CD4-positive, alpha-beta T cell treated with Interleukin-4 for 1 hour (primary cell): ENCODE results near the gene OR2V2.
A peak's percentile ranks its signal among the peaks of the same experiment; 100 is the strongest.

Experiments
- DNase-seq, 2 donors: peaks; one replicate each; pipeline ENCODE4 v3.0.0-alpha.2; 2020 to 2022

The OR2V2 gene

GRCh38 chr5:181192337-181193046, 45.1 kb downstream of the OR2V2 start:
- no peak for DNase-seq

DNA sequence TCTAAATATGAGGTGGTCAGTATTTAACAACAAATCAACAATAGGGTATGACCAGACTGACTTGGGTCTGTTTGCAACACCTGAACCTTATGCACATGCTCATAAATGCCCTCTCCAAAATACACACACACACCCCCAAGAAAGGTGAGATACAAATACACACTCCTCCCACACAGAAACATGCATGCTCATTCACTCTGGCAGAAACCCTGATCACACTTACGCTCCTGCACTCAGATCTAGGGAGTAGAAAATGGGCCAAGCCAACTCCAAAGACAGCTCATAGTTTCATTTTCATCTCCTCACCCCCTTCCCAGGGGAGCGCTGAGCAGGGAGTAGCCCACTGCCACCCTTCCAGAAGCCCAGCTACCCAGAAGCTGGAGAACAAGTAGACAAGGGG, 46.3 kb downstream of the OR2V2 start:
- no peak for DNase-seq

DNA sequence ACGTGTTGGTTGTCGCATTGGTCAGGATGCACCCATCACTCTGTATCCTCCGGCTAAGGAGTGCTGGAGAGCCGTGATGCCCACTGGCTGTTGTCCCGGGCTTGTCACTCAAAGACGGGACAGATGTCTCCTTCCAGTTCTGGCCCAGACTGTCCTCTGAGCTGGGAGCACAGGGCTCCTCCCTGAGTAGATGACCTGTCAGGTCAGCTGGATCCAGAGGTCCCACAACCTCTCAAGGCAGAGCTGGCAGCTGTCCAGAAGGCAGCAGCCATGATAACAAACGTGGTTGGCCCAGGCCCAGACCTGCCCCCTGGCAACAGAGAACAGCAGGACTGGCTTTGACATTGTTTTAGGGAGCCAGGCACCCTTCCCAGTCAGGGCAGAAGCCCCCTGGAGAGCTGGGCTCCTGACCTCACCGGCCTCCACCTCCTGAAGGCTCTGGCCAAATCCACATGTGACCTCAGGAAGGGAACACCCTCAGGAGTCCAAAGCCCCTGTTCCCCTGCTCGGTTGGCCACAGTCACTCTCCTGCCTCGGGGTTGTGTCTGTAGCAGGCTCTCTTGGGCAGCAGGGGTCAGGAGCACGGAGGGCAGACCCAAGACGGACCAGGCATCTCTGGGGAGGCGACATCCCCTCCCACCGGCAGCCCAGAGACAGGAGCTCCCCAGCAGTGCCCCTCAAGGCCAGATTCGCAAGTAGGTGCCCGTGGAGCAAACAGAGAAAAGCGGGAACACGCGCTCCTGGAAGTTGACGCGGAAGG, 47.3 kb downstream of the OR2V2 start:
- no peak for DNase-seq

DNA sequence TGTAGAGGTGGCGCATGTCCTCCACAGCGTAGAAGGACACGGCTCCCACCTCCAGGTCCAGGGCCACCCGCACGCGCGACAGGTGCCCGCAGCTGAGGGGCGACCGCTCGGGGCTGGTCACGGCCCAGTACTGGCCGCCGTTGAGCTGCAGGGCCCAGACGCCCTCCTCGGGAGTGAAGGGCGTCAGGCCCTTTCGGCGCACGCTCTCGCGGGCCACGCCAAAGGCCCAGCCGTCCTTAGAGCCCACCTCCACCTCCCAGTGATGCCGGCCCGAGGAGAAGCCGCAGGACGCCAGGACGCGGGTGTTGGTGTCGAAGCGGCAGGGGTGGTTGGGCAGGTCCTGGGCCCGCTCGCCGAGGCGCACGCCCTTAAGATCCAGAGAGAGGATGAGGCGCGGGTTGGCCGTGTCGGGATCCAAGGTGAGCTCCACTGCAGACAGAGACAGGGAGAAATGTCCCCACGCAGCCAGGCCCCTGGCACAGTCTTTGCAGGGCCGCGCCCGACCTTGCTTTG, 47.9 kb downstream of the OR2V2 start:
- DNase-seq, result no peak

DNA sequence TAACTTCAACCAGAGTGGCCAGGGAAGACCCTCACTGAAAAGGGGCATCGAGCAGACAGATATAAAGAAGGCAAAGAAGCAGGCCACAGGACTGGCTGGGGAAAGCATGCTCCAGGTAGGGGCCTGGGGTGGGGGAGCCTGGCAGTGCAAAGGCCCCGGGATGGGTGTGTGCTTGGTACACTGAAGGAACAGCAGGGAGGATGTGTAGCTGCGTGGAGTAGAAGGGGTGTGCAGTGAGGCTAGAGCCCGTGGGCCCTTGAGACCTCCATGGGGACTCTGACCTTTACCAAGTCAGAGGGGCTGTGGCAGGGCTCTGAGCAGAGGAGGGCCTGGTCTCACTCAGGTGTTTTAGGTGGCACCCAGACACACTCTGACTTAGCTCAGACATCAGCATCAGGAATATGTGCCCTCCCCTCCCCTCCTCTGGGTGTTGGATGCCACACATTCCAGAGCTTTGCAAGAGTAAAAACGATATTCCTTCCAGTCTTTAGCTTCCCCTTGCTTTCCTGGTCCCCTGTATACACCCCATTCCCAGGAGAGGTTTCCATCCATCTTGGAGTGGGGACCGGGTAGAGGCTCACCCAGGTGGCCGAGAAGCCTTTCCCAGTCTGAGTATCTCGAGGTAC, 50.1 kb downstream of the OR2V2 start:
- no peak for DNase-seq

GRCh38 chr5:181198106-181198685, 50.8 kb downstream of the OR2V2 start:
- no peak for DNase-seq

- peak in 1 of 2 donors; percentile 19 for DNase-seq
Observed at GRCh38 chr5:181198905-181199519, 51.6 kb downstream of the OR2V2 start.

DNA sequence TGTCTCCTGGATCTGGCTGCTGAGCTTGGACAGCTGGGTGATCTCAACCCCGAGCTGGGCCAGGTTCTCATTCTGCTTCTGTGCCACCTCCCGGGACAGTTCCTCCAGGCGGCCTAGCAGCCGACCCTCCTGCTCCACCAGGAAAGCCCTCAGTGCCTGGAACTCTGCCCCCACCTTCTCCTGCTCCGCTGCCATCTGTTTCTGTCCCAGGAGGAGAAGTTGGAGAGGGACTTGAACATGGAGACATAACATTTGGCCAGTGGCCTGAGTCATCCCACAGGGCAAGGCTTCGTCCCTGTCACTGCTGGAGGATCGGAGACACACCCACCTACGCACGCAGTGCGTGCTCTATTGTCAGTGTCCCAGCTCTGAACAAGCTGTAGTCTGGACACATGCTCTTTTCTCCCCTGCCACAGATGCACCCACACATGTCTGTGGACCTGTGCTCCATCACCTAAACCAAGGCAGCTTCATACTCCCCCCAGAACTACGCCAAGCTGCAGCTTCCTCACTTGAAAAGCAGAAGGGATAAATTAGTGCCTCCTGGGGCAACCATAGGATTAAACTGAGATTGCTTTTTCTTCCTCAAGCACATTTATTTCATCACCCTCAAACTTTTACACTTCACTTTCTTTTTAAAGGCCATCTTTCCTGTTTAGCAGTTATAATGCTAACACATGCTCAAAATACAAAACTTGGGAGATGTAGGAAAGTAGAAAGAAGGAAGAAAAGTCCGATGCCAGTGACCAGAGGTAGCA, 52.7 kb downstream of the OR2V2 start:
- no peak for DNase-seq

DNA sequence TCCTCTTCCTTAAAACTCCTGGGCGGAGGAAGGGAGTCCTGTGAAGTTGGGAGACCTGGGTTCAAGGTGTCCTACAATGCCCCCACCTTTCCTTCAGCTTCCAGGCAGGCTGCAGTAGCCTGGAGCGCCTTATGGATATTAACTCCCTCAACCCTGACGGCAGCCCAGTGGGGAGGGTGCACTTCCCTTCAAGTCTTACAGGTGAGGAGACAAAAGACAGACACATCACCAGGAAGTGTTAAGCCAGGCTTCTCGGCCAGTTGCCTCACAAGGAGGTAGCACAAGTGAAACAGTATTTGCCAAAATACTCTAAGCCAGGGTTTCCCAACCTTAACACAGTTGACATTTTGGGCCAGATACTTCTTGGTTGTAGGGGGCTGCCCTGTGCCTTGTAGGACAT, 53.4 kb downstream of the OR2V2 start:
- DNase-seq, result no peak

GRCh38 chr5:181203093-181203711, 55.8 kb downstream of the OR2V2 start:
- DNase-seq, result no peak

GRCh38 chr5:181203777-181204112, 56.4 kb downstream of the OR2V2 start:
- no peak for DNase-seq

GRCh38 chr5:181204113-181204825, 56.9 kb downstream of the OR2V2 start:
- DNase-seq, result peak in 1 of 2 donors; percentile 29

GRCh38 chr5:181204826-181205760, 57.7 kb downstream of the OR2V2 start, which contains the start of gene TRIM7:
Gene TRIM7 (minus strand): TSS chr5:181205196. CDS start chr5:181205110, 86 bp downstream.
- DNase-seq, result peak in 1 of 2 donors; percentile 14

- DNase-seq, result peak in 1 of 2 donors; percentile 27
Observed at GRCh38 chr5:181205761-181206649, 58.6 kb downstream of the OR2V2 start.

GRCh38 chr5:181207214-181207959, 60.0 kb downstream of the OR2V2 start:
- DNase-seq, result peak; percentile 83 to 88

DNA sequence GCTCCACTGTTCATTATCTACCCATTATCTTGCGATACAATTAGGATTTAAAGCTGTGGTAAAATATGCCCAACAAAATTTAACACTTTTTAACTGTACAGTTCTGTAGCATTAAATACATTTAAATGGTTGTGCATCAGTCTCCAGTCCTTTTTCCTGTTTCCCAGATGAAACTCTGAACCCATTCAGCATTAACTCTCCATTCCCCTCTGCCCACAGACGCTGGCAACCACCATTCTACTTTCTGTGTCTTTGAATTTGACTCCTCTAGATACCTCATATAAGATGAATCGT, 60.5 kb downstream of the OR2V2 start:
- DNase-seq, result no peak
